ENCODE results near the gene WDR54.
A peak's percentile ranks its signal among the peaks of the same experiment; 100 is the strongest.
"Not testable (repeated sequence)": the region's sequence is repeated elsewhere in the genome, so short reads cannot be mapped to it uniquely, and the experiment has no call there.

DNA sequence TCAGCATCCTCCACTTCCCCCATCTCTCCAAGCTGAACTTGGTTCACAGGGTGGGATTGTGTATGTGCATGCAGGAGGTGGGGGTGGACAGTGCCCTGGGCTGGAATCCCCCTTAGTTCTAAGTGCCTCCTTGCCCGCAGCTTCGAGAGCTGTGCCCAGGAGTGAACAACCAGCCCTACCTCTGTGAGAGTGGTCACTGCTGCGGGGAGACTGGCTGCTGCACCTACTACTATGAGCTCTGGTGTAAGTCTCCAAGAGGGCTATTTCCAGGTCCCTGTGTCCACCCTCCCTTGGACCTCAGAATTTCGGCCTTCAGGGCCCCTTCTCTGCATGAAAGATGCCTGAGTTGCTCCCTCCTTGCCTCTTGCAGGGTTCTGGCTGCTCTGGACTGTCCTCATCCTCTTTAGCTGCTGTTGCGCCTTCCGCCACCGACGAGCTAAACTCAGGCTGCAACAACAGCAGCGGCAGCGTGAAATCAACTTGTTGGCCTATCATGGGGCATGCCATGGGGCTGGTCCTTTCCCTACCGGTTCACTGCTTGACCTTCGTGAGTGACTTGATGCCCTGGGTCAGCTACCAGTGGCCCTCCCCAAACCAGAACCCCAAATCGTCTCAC is 38.1 kb downstream of the WDR54 start:
- TF ChIP-seq POLR2A (IDR thresholded peaks at IDR 0.05; ENCODE audit: borderline replicate concordance, extremely low read depth, insufficient read depth, insufficient read length): peak; percentile 9
- TF ChIP-seq, protein P1, sequence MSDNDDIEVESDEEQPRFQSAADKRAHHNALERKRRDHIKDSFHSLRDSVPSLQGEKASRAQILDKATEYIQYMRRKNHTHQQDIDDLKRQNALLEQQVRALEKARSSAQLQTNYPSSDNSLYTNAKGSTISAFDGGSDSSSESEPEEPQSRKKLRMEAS (IDR thresholded peaks at IDR 0.05): not testable (repeated sequence)
- TF ChIP-seq, protein P2, sequence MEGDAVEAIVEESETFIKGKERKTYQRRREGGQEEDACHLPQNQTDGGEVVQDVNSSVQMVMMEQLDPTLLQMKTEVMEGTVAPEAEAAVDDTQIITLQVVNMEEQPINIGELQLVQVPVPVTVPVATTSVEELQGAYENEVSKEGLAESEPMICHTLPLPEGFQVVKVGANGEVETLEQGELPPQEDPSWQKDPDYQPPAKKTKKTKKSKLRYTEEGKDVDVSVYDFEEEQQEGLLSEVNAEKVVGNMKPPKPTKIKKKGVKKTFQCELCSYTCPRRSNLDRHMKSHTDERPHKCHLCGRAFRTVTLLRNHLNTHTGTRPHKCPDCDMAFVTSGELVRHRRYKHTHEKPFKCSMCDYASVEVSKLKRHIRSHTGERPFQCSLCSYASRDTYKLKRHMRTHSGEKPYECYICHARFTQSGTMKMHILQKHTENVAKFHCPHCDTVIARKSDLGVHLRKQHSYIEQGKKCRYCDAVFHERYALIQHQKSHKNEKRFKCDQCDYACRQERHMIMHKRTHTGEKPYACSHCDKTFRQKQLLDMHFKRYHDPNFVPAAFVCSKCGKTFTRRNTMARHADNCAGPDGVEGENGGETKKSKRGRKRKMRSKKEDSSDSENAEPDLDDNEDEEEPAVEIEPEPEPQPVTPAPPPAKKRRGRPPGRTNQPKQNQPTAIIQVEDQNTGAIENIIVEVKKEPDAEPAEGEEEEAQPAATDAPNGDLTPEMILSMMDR (IDR thresholded peaks at IDR 0.05 in 2 of 3, conservative IDR thresholded peaks at IDR 0.05 in 1 of 3; ENCODE audit: borderline replicate concordance in 1 of 3, insufficient read depth in 1 of 3, low read depth in 2 of 3, low read length in 2 of 3): not testable (repeated sequence)
- TF ChIP-seq SRF (IDR thresholded peaks at IDR 0.05; ENCODE audit: low read depth); POLR2AphosphoS5 (IDR thresholded peaks at IDR 0.05; ENCODE audit: low read depth, low read length); YY1 (IDR thresholded peaks at IDR 0.05; ENCODE audit: extremely low read depth, insufficient replicate concordance, low read depth, low read length): not testable (repeated sequence)

All from HCT116 (cell line).